ENCODE measurements around the gene NUP85.

DNA sequence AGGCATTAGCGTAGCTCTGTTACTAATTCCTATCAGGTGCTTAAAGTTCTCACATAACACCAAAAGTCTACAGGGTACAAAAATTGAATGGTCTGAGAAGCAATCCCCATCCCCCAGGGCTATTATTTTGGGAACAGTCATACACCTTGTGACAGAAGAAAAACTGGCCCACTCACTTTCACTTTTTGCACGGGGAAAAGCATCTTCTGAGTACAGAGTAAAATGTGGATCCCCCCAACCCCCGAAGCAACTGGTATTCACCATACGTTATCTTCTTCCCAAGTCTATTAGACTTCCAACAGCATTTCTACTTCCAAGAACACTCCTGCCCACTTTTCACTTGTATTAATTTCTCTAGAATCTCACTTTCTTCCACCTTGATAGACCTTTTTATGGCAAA is 44.1 kb downstream of the NUP85 start:
- TF ChIP-seq, protein P1, sequence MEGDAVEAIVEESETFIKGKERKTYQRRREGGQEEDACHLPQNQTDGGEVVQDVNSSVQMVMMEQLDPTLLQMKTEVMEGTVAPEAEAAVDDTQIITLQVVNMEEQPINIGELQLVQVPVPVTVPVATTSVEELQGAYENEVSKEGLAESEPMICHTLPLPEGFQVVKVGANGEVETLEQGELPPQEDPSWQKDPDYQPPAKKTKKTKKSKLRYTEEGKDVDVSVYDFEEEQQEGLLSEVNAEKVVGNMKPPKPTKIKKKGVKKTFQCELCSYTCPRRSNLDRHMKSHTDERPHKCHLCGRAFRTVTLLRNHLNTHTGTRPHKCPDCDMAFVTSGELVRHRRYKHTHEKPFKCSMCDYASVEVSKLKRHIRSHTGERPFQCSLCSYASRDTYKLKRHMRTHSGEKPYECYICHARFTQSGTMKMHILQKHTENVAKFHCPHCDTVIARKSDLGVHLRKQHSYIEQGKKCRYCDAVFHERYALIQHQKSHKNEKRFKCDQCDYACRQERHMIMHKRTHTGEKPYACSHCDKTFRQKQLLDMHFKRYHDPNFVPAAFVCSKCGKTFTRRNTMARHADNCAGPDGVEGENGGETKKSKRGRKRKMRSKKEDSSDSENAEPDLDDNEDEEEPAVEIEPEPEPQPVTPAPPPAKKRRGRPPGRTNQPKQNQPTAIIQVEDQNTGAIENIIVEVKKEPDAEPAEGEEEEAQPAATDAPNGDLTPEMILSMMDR (conservative IDR thresholded peaks at IDR 0.05; ENCODE audit: low read depth, low read length) = no peak
- TF ChIP-seq RAD21 (IDR thresholded peaks at IDR 0.05; ENCODE audit: low read length) = no peak
- no peak for TF ChIP-seq CEBPB (IDR thresholded peaks at IDR 0.05; ENCODE audit: low read depth, low read length)
- TF ChIP-seq BHLHE40 (IDR thresholded peaks at IDR 0.05; ENCODE audit: low read depth, low read length) = no peak
- TF ChIP-seq, protein P2, sequence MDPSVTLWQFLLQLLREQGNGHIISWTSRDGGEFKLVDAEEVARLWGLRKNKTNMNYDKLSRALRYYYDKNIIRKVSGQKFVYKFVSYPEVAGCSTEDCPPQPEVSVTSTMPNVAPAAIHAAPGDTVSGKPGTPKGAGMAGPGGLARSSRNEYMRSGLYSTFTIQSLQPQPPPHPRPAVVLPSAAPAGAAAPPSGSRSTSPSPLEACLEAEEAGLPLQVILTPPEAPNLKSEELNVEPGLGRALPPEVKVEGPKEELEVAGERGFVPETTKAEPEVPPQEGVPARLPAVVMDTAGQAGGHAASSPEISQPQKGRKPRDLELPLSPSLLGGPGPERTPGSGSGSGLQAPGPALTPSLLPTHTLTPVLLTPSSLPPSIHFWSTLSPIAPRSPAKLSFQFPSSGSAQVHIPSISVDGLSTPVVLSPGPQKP (IDR thresholded peaks at IDR 0.05; ENCODE audit: borderline replicate concordance, low read depth, low read length) = no peak
